Neutrophil (primary cell): ENCODE measurements around the gene C20orf204.

Experiments used
- H3K27ac ChIP-seq: fragments of 200-600 bp; sonication (generic); 2 replicates; pipeline ENCODE4 v1.5.1; 2016; ENCODE audit warnings: mild to moderate bottlenecking, moderate library complexity
- H3K27me3 ChIP-seq: fragments of 200-600 bp; sonication (generic); 2 replicates; pipeline ENCODE4 v1.6.0; 2016; ENCODE audit warnings: mild to moderate bottlenecking
- H3K36me3 ChIP-seq: fragments of 200-600 bp; sonication (generic); 2 replicates; pipeline ENCODE4 v1.5.1; 2017
- H3K4me1 ChIP-seq, 2 experiments: fragments of 200-600 bp in 1 of 2; sonication (generic) in 1 of 2; 1 replicate in 1 of 2; 2 replicates in 1 of 2; pipeline versions ENCODE4 v1.5.1 to v1.6.1; 2013 to 2016; ENCODE audit warnings: low read depth in 1 of 2, low read length in 1 of 2, mild to moderate bottlenecking in 1 of 2, moderate library complexity in 1 of 2; ENCODE audit not compliant: control insufficient read depth in 1 of 2, insufficient read depth in 1 of 2
- H3K4me3 ChIP-seq, 2 experiments: fragments of 200-600 bp in 1 of 2; sonication (generic) in 1 of 2; 1 replicate in 1 of 2; 2 replicates in 1 of 2; pipeline ENCODE4 v1.5.1; 2013 to 2016; ENCODE audit warnings: low read depth in 1 of 2, low read length in 1 of 2, mild to moderate bottlenecking in 1 of 2, moderate library complexity in 1 of 2
- H3K9me3 ChIP-seq: fragments of 200-600 bp; sonication (generic); 2 replicates; pipeline ENCODE4 v1.5.1; 2016
- CTCF ChIP-seq: fragments of 200-600 bp; sonication (generic); IDR thresholded peaks from 2 replicates; pipeline ENCODE4 v1.5.1; 2016; ENCODE audit warnings: antibody characterized with exemption

The C20orf204 gene

GRCh38 chr20:64065062-64065973 is 29.3 kb downstream of the C20orf204 start:
- Histone ChIP-seq H3K9me3 (no peaks in the 10 kb centered on the region), H3K36me3 (no peaks in the 10 kb centered on the region), H3K27me3 (peaks cover 19% of the 10 kb centered on the region), H3K4me1 (peaks cover 41 to 63% of the 10 kb centered on the region in 2 experiments), H3K27ac (peak overlapping the region; percentile 8), H3K4me3 (no peak overlapping the region)
- TF ChIP-seq CTCF: no peak

- peak overlapping the region; percentile 8 for H3K27ac ChIP-seq
- TF ChIP-seq CTCF: no peak
- peaks cover 41 to 67% of the 10 kb centered on the region in 2 experiments for H3K4me1 ChIP-seq
- H3K27me3 ChIP-seq: peaks cover 19% of the 10 kb centered on the region
- H3K36me3 ChIP-seq: no peaks in the 10 kb centered on the region
- H3K4me3 ChIP-seq: no peak overlapping the region
- H3K9me3 ChIP-seq: no peaks in the 10 kb centered on the region
Measured at GRCh38 chr20:64065974-64066343, 30.0 kb downstream of the C20orf204 start.

- Histone ChIP-seq H3K36me3 (peaks cover 8% of the 10 kb centered on the region), H3K9me3 (no peaks in the 10 kb centered on the region), H3K4me3 (no peak overlapping the region), H3K4me1 (peaks cover 43 to 67% of the 10 kb centered on the region in 2 experiments), H3K27ac (no peak overlapping the region), H3K27me3 (peaks cover 19% of the 10 kb centered on the region)
- no peak for TF ChIP-seq CTCF
Measured at GRCh38 chr20:64067005-64067632, 31.1 kb downstream of the C20orf204 start.

GRCh38 chr20:64067733-64068307 is 31.8 kb downstream of the C20orf204 start:
- no peak overlapping the region for H3K27ac ChIP-seq
- H3K27me3 ChIP-seq: peaks cover 19% of the 10 kb centered on the region
- peaks cover 41 to 65% of the 10 kb centered on the region in 2 experiments for H3K4me1 ChIP-seq
- H3K4me3 ChIP-seq: no peak overlapping the region
- H3K9me3 ChIP-seq: no peaks in the 10 kb centered on the region
- no peak for TF ChIP-seq CTCF
- peaks cover 16% of the 10 kb centered on the region for H3K36me3 ChIP-seq

- Histone ChIP-seq H3K27ac (no peak overlapping the region), H3K27me3 (peaks cover 15% of the 10 kb centered on the region), H3K9me3 (peaks cover under 1% of the 10 kb centered on the region), H3K4me1 (peaks cover 38 to 68% of the 10 kb centered on the region in 2 experiments), H3K4me3 (no peak overlapping the region), H3K36me3 (peaks cover 23% of the 10 kb centered on the region)
- TF ChIP-seq CTCF: no peak
Measured at GRCh38 chr20:64068386-64069208, 32.6 kb downstream of the C20orf204 start.
